DMS53 treated with DMSO at 0.1 percent for 48 hours (cell line): ENCODE results near the gene KDR.

Source experiments
- DNase-seq: peaks from one replicate; lab custom pipeline; 2025; ENCODE audit not compliant: unreplicated experiment; lab: John Stamatoyannopoulos, UW

The KDR gene

DNA sequence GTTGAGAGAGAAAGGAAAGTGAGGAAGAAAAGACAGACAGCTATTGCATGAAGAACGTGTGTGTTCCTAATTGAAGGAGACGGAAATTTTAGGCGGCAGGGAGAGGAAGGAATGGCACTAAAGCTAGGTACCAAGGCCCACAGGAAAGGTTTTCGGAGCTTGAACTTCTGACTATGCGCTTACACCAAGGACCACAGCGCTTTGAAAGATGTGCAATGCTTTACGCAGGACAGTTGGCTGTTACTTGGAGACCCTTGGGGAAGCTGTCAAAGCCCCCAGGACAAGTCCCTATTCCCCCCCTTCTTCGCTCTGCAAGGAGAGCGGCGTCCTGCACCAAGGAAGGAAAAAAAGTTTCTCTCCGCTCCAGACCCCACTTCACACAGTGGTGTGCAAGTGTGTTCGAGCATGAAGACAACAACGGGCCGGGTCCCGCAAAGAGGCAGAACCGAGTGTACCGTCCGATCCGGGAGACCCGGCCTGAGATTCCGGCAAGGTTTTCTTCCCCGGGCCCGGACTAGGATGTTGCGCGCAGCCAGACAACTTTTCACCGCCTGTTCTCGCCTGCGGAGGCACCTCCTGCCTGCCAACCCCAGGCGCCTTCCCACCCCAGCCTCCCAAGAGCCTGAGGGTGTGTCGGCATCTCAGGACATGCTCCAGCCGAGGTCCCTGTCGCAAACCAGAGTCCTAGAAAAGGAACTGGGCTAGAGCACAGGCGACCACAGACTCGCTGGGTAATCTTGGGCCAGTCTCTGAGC, 896 bp downstream of the KDR start:
- DNase-seq: no peak

DNA sequence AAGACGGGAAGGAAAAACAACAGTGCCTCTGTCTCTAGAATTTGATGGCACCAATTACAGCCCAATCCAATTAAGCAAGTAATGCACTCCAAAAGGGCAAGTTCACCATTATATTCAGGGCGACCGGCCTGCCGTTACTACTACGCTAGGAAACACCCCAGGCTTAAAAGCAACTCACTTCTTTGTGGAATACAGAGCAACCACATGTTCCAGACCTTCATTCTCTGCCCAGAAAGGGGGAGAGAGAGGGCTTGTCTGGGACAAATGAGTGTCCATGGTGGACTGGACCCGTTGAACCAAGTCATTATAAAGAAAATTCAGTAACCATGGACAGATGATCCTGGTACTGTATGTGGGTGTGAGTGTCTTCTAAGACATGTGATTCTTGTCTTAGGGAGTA, 1.6 kb downstream of the KDR start:
- no peak for DNase-seq

DNA sequence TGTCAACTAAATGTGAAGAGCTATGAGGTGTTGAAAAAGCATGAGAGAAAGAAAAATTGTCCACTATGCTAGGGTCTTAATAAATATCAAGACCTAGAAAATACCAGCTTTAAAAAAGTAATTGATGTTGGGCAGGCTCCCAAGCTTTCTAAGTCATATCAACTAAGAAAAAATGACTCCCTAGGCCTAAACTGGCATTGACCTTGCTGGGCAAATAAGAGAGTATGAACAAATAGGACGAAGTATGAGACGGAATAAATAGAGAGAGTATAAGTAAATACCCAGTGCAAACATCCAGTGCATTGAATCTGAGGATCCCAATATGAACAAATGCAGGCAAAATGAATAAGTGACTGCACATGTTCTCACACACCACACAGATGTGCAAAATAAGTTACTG, 3.2 kb downstream of the KDR start:
- DNase-seq: peak; percentile 64

DNA sequence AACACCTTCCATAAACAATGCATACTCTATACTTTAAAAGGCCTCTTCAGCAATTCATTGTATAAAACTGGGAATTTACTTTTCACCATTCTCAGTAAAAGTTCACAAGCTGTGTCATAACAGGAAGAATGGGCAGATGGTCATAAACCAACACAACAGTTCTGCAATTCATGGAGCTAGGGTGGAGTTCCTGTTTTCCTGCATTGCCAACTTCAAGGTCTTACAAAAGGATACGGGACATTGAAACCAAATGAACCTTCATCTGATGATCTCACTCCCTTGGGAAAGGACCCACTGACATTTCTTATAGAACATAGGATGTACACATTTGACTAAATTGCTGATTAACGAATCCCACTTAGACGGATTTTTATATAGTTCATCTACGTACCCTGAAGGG, 4.1 kb downstream of the KDR start:
- peak; percentile 69 for DNase-seq

DNA sequence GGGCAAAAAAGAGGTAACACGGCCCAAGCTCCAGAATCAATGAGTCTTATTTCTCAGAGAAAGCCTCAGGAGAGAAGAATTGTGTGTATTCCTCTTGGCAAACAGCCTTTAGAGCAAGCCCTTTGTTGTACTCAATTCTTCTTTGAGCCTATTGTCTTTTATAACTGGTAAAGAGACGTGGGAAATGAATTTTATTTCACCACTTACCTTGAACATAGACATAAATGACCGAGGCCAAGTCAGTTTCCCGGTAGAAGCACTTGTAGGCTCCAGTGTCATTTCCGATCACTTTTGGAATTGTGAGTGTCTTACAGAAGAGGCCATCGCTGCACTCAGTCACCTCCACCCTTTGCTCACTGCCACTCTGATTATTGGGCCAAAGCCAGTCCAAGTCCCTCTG, 7.0 kb downstream of the KDR start:
- DNase-seq: no peak

DNA sequence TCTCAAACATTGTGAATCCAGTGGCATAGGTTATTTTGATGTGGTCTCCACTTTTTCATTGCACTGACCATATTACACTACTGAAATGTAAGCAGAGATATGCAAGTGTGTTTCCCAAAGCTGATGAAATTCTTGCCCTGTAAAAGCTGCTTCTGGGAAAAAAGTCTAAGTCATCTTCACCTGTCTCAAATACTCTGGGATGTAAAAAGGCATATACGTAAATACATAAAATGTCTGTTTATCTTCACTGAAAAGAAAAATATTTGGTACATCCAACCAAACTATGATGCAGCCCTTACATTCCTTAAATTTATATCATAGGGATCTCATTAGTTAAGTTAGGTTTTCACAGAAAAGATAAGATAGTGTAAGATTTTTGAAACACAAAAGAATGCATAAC, 7.9 kb downstream of the KDR start:
- no peak for DNase-seq

DNA sequence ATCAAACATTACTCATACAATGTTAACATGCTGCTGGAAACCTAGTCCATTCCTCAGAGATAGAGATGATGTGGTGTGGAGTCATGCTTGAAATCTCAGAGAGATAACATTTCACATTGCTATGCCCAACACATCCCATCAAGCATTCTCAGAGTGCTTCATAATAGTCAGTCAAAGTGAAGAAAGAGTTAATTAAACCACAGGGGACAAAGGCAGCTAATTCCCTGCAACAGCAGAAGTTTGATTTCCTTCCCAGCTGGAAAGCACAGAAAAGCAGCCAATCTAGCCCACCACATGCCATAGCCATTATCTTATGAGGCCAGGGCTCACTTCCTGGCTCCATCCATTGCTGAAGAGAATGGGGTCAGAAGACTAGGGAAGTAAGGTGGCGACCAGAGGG, 8.9 kb downstream of the KDR start:
- no peak for DNase-seq

DNA sequence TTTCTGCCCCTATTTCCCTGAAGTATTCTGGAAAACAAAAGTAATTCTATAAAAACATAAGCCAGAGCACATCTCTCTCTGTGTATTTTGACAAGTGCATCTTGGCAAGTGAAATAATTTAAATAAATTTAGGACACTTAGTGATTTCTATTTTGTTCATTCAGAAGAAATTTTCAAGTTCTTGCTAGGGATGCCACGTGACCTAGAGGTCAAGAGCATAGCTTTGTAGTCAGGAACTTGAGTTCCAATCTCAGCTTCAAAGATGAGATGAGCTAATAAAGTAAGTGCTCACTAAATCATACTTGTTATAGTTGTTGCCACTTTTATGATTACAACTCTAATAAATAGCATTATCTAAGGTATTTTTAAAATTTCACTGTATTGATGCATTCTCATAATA, 13.8 kb downstream of the KDR start:
- DNase-seq: no peak

DNA sequence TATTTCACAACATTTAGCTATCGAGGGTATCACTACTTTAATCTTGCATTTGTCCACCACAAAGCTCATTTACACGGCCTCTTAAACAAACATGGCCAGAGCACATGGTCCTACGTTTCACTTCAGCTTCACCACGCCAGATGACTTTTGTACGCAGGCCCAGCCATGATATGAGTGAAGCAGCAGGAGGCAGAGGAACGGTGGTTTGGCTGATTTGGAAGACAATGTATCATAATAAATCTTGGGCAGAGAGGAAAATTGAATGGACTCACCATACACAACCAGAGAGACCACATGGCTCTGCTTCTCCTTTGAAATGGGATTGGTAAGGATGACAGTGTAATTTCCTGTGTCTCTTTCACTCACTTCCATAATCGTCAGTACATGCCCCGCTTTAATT, 15.3 kb downstream of the KDR start:
- no peak for DNase-seq

DNA sequence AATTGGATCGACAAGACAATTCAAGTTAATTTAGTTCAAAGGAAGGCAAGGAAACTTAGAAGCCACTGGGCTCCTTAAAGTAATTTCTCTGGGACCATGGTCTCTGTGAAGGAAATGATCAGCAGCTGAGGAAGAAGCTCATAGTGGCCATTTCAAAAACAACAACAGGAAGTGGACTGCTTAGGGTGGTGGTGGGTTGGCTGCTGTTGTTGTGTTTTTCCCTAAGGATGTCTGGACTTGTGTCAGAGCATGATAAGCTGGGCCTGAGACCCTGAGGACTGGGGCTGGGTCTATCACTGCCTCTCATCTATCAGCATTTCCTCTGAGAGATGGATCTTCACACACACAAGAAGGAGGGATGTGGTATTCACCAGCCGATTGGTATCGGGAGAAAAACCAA, 18.3 kb downstream of the KDR start:
- no peak for DNase-seq

DNA sequence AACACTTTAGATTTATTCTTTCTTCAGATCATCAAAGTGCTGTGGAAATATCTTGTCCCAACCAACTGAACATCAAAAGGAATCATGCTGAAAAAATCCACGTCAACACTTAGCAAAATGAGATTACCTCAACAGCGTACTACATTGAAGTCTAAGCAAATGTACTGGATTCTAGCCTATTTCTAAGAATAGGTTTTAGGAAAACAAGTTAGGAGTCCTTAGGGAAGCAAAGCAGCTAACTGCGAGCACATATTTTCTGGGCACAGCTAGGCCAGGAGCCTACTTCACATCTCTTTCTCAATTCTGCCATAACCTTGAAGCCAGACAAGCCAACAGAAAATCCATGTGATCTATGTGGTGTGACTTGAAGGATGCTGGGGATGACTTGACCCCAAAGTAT, 22.2 kb downstream of the KDR start:
- peak; percentile 76 for DNase-seq

DNA sequence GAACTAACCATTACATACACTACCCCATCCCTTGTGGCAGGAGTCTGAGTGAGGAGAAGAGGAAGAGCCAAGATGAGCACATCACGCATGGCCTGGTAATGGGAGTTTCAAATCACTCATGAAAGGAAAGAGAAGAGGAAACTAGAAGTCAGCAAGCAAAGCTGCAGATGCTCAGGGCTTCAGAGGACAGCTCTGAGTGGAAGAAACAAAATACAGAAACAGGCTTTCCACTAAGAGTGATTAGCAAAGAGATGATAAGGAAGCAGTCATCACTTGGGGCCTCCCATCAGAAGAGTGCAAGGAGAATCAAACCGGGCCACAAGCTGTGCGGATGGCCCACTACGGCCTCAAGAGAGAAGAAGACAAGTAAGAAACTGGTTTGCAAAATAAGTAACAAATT, 25.6 kb downstream of the KDR start:
- no peak for DNase-seq

DNA sequence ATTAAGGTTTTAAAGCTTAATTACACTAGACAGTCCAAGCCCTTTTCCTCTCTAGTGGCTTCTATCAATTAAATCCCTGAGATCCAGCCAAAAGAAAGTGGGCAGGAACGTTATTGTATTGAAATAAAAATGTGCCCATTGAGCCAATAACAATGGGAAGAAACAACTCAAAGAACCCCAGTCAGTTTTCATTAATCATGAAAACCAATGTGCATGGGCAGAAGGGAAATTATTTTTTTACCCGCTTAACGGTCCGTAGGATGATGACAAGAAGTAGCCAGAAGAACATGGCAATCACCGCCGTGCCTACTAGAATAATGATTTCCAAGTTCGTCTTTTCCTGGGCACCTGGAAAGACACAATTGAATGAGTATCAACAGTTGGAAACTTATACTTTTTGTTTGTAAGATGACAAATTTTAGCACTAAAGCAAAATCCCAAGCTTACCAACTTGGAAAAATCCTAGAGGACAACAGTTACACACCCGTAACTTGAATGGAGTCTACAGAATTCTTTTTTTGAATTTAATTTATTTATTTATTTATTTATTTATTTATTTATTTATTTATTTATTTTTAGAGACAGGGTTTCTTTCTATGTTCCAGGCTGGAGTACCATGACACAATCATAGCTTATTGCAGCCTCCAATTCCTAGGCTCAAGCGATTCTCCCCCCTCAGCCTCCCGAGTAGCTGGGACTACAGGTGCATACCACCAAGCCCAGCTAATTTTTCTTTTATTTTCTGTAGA, 26.8 kb downstream of the KDR start:
- DNase-seq: no peak

DNA sequence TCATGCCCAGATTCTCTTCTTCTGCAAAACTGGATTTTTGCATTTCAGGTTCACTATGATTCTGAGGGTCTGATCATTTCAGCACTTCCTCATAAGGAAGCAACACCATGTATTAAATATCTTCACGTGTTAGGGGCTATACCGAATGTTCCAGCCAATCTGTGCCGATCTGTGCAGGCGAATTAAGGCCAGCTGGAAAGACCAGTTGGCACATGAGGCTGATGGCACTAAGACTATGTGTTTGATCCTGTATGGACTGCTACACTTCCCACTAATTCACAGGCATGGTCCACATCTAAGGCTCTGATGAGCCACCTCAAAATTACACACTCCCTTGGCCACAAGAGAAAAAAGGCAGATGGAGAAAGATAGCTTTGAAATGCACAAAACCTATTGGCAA, 28.8 kb downstream of the KDR start:
- DNase-seq: no peak

DNA sequence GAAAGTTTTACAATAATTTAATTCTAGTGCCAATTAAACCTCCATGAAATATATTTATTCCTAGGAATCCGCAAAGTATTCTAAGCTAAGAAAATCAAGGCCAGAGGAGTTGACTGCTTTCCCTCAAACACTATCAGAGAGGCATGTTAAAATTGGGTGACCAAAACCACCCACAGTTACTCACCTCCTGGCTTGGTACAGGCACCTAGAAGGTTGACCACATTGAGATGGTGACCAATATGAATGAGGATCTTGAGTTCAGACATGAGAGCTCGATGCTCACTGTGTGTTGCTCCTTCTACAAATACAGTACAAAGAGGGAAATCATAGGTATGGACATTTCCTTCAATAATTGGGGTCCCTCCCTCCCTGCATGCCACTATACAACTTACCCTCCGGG, 29.4 kb downstream of the KDR start:
- DNase-seq: no peak

DNA sequence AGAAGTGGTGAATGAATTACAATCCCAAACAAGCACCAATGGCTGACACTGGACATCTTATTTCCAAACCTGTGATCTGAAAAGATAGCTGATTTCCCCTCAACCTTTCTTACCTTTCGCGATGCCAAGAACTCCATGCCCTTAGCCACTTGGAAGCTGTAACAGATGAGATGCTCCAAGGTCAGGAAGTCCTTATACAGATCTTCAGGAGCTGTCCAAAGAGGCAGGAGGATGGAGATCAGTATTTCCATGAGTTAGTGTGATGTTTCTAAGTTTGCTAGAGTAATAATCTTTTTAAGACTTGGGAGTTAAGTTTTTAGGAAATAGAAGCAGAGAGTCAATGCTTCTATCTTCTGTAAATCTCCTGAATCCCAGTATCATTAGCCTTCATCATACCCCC, 32.9 kb downstream of the KDR start:
- DNase-seq: no peak

DNA sequence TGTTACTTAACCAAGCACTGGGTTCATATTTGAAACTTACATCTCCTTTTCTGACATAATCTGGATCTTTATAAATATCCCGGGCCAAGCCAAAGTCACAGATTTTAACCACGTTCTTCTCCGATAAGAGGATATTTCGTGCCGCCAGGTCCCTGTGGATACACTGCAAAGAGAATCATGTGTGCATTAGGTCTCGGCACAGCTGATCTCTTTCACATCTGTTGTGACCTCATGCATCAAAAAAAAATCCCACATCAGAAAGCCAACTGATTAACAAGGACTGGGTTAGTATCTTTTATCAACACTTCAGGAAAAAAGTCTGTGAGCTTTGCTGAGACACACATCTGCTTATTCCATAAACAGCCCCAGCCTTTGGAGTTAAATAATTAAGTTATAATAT, 35.5 kb downstream of the KDR start:
- no peak for DNase-seq

DNA sequence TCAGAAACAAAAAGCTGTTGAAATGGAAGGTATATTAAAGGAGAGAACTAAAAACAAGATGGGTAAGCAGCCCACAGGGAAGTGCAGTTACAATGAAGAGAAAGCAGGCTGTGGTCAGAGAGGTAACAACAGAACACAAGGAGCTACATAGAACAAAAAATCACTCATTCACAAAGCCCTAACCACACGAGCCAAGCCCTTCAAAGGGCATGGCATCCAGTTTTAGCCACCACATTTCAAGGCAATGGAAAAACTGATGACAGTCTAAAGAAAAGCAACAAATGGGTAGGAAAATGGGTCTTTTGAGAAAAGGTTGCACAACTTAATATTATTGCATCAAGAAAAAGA, 37.5 kb downstream of the KDR start:
- no peak for DNase-seq

DNA sequence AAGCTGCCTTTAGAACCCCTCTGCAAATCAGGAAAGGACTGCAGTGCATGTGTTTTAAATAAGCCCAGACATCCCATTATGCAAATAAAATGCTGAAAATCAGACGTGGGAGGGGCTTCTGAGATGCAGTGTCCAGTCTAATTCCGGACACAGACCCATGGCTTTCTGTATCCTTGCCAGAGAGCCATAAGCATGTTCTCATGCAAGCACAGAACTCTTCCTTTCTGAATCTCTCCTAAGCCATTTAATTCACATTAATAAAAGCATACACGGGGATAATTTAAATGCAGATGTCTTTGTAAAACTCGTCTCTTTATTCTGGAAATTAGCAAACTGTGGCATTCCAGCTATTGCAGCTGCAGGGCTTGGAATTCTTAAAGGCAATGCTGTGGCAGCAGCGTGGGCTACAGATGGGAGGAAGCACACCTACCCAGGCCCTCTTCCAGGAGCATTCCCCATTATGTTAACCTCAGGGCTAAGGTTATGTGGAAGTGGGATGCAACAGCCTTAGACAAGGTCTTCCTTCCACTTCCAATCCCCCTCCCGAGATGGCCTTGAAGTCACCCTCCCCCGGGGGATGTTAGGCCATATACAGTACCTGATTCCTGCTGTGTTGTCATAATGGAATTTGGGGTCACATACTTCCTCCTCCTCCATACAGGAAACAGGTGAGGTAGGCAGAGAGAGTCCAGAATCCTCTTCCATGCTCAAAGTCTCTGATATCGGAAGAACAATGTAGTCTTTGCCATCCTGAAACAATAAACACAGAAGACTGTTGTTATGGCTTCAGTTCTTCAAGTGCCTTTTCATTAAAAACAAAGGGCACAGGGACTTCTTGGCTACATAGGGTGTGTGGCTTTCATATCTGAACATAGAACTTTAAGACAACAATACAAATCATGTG, 38.1 kb downstream of the KDR start:
- no peak for DNase-seq

DNA sequence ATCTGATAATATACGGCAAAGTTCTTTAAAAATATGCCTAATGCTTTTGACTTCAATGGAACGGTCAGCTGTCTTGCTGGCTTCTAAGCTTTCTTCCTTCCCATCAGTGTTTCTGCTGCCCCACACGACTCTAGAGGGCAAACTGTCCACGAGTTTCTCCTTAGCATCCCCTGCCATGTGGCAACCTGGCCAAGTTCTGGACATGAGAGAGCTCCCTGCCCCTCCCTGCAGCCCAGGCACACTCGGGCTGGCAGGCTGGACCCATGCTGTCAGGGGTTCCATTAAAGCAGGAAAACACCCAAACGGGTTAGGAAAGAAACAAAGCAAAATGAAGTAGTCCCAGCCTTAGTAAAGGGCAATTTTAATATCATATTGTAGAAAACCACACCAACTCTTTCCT, 38.8 kb downstream of the KDR start:
- no peak for DNase-seq

DNA sequence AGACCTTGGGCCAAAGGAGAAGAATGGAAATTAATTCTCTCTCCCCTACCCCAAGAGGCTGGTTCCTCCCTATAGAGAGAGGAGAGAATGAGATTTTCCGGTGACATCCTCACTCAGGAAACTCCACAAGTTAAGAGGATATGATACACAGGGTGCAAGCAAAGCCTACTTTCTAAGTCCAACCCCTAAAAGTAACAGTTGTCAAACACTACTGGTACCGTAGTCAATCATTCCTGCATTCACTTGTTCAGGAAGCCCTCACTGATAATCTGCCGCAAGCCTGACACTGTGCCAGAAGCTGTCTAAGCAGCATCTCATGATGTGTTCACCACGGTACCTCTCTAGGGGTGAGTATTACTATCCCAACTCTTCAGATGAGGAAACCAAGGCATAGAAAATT, 41.7 kb downstream of the KDR start:
- DNase-seq: no peak

DNA sequence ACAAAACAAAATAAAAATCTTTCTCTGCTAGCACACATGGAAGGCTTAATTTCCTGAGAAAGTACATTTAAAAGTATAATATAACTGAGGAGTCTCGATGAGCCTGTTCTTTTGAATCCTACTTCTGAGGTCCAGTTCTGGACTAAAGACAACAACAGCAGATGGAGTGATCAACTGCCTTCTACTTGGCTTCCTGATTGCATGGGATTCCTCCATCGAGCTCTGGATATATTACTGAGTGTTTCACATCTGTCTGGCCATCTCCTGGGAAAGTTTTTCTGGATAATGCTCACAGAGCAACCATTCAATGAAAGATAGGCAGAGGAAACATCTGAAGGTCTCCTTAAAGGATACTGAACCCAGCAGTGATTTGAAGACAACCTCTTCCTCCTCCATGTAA, 42.6 kb downstream of the KDR start:
- no peak for DNase-seq
